ENCODE data around the gene MCFD2.

GRCh38 chr2:46866770-46867246 lies 48.8 kb downstream of the MCFD2 start:
- TF ChIP-seq CTCF (IDR thresholded peaks at IDR 0.05) = no peak
- no peak for TF ChIP-seq POLR2A (IDR thresholded peaks at IDR 0.05)
